K562 (cell line): Measurements from ENCODE around the gene TOMM40L. TPM values are rescaled to one million over a fixed set of nuclear protein-coding genes. Genes with fewer than 3 reads are reported as not detected.
A peak's percentile ranks its signal among the peaks of the same experiment; 100 is the strongest.

Experiments
- ATAC-seq: fragments of 200-7000 bp; cut with Tn5 transposase; 3 replicates; pipeline ENCODE4 v1.9.1; 2020; ENCODE audit warnings: moderate library complexity
- BruUV-seq: library from RNA; stranded (reverse); fragments of 400-500 nt; replicated peaks from 2 replicates; lab custom pipeline; 2021; lab: Mats Ljungman, UMichigan
- CTCF ChIA-PET: fragments of 300-600 bp; formaldehyde crosslinking; extraction: SDS; loops from one replicate; lab custom pipeline; 2021; ENCODE audit warnings: low intra/inter-chr PET ratio; lab: Yijun Ruan, JAX
- POLR2A ChIA-PET: fragments of 300-600, 350-650 bp; sonication (Branson Sonifier 250); formaldehyde crosslinking; extraction: SDS; loops from one replicate; lab custom pipeline; 2021; ENCODE audit warnings: antibody characterized with exemption, inconsistent platforms; lab: Yijun Ruan, JAX
- DNase-seq, 4 experiments: peaks; one replicate each; pipeline versions ENCODE4 v3.0.0 to v3.0.0-alpha.2; 2011 to 2018; ENCODE audit warnings: low spot score in 3 of 4, mixed read lengths in 3 of 4; ENCODE audit errors: extremely low read depth in 1 of 4
- FAIRE-seq: peaks from 2 replicates; lab custom pipeline; 2011; peaks lifted over from hg19 to GRCh38; lab: Jason Lieb, UNC
- H2AFZ ChIP-seq: 2 replicates; pipeline ENCODE4 v1.6.0; 2011; ENCODE audit warnings: low read depth, low read length, control low read depth, inconsistent platforms
- H3K27ac ChIP-seq: fragments of 200-600 bp; 3 replicates; pipeline ENCODE4 v1.8.0; 2011; ENCODE audit warnings: low read depth, mild to moderate bottlenecking, control low read depth, inconsistent platforms, low read length, moderate library complexity, mixed read lengths; ENCODE audit errors: extremely low read depth
- H3K27me3 ChIP-seq, 2 experiments: fragments of 300-600 bp in 1 of 2; 2 replicates in 1 of 2; 3 replicates in 1 of 2; pipeline versions ENCODE4 v1.6.0 to v1.8.0; 2011; ENCODE audit warnings: inconsistent platforms in 2 of 2, low read length in 2 of 2, mild to moderate bottlenecking in 1 of 2, mixed read lengths in 1 of 2, moderate library complexity in 1 of 2; ENCODE audit not compliant: control insufficient read depth in 2 of 2, insufficient read depth in 2 of 2
- H3K36me3 ChIP-seq: fragments of 300-600 bp; 3 replicates; pipeline ENCODE4 v1.8.0; 2011; ENCODE audit warnings: mild to moderate bottlenecking, low read length, inconsistent platforms; ENCODE audit not compliant: control insufficient read depth, insufficient read depth
- H3K4me1 ChIP-seq, 2 experiments: fragments of 200-600 bp in 1 of 2; replicated peaks in 1 of 2; 2 replicates in 1 of 2; 3 replicates in 1 of 2; pipeline versions ENCODE4 v1.5.1 to v1.8.0; 2011; ENCODE audit warnings: inconsistent platforms in 2 of 2, low read length in 2 of 2, mild to moderate bottlenecking in 1 of 2, mixed read lengths in 1 of 2, moderate library complexity in 1 of 2; ENCODE audit not compliant: control insufficient read depth in 2 of 2, insufficient read depth in 2 of 2
- H3K4me2 ChIP-seq: 2 replicates; pipeline ENCODE4 v1.6.1; 2011; ENCODE audit warnings: low read length, control low read depth, inconsistent platforms, mixed read lengths; ENCODE audit not compliant: insufficient read depth
- H3K4me3 ChIP-seq: fragments of 200-600 bp; sonication (generic), shearing (Covaris generic); 2 replicates; pipeline ENCODE4 v1.5.1; 2016; ENCODE audit warnings: control low read depth, inconsistent platforms
- H3K79me2 ChIP-seq: fragments of 200-600 bp; 3 replicates; pipeline ENCODE4 v1.8.0; 2011; ENCODE audit warnings: low read length, inconsistent platforms; ENCODE audit not compliant: control insufficient read depth, insufficient read depth
- H3K9ac ChIP-seq, 2 experiments: 2 replicates each; pipeline versions ENCODE4 v1.6.0 to v1.6.1; 2011; ENCODE audit warnings: low read depth in 2 of 2, low read length in 2 of 2, control low read depth in 1 of 2, inconsistent platforms in 1 of 2, mild to moderate bottlenecking in 1 of 2, mixed read lengths in 1 of 2; ENCODE audit not compliant: insufficient read depth in 1 of 2
- H3K9me1 ChIP-seq: one replicate; pipeline ENCODE4 v1.6.0; 2011; ENCODE audit warnings: inconsistent platforms, mild to moderate bottlenecking, low read length, moderate library complexity; ENCODE audit not compliant: control insufficient read depth, insufficient read depth
- H3K9me3 ChIP-seq: replicated peaks from 2 replicates; pipeline ENCODE4 v1.5.1; 2011; ENCODE audit warnings: low read depth, low read length, inconsistent platforms; ENCODE audit not compliant: control insufficient read depth, insufficient read depth
- H4K20me1 ChIP-seq: replicated peaks from 2 replicates; pipeline ENCODE4 v1.6.1; 2011; ENCODE audit warnings: low read length, inconsistent platforms, mixed read lengths; ENCODE audit not compliant: control insufficient read depth, insufficient read depth
- CTCF ChIP-seq, 3 experiments: IDR thresholded peaks in 2 of 3; conservative IDR thresholded peaks in 1 of 3; 2 replicates each; pipeline ENCODE4 v1.5.1; 2011 to 2012; ENCODE audit warnings: low read length in 3 of 3, mild to moderate bottlenecking in 3 of 3, control low read depth in 2 of 3, improper control_type of control experiment in 1 of 3, inconsistent platforms in 1 of 3, low read depth in 1 of 3, mixed read lengths in 1 of 3, moderate library complexity in 1 of 3; ENCODE audit not compliant: insufficient read depth in 2 of 3
- MEF2D ChIP-seq: conservative IDR thresholded peaks from 2 replicates; pipeline ENCODE4 v1.6.1; 2016; ENCODE audit warnings: low read depth, missing genetic modification characterization, missing compliant biosample characterization
- RAD21 ChIP-seq, 2 experiments: fragments of 250-450 bp in 1 of 2; fragments of 450-650 bp in 1 of 2; sonication (Bioruptor Pico) in 1 of 2; formaldehyde crosslinking in 1 of 2; IDR thresholded peaks in 1 of 2; conservative IDR thresholded peaks in 1 of 2; 2 replicates each; pipeline versions ENCODE4 v1.4.0 to v1.8.0; 2020 to 2022; ENCODE audit warnings: mild to moderate bottlenecking in 2 of 2, moderate library complexity in 1 of 2
- REST ChIP-seq, 2 experiments: fragments of 450-650 bp; formaldehyde crosslinking in 1 of 2; IDR thresholded peaks; 2 replicates each; pipeline versions ENCODE4 v1.4.0 to v1.6.1; 2014 to 2020; ENCODE audit warnings: mild to moderate bottlenecking in 2 of 2, borderline replicate concordance in 1 of 2, low read depth in 1 of 2
- WGBS: fragments of 100-300 bp; shearing (Covaris generic); methylation state at CpG from one replicate; pipeline ENCODE4 v1.1.6; 2016; ENCODE audit warnings: low coverage, mixed read lengths; ENCODE audit not compliant: insufficient coverage; ENCODE audit errors: missing lambda C conversion rate; 5-methylcytosine and 5-hydroxymethylcytosine counted together
- in situ Hi-C: fragments of 300-500 bp; cut with MboI; formaldehyde crosslinking; loops from 4 replicates; pipeline ENCODE4 v1.15.0; 2018; ENCODE audit warnings: inconsistent platforms, mixed read lengths
- intact Hi-C: fragments of 100-400 bp; cut with micrococcal nuclease; formaldehyde crosslinking; loops from 2 replicates; pipeline ENCODE4 v1.14.2; 2022
- polyA plus RNA-seq, 8 experiments: library from polyadenylated mRNA; depleted of rRNA in 4 of 8; stranded (reverse) in 5 of 8; unstranded in 3 of 8; fragments of >200 nt; fragmentation: Nextera tagmentation in 2 of 8; fragmentation: Illumina TruSeq in 1 of 8; extraction: Ambion mirVana in 2 of 8; extraction: Trizol in 1 of 8; gene quantifications; 2 replicates each; pipeline versions ENCODE4 v1.2.1 to v1.2.3, GENCODE V29; 2011 to 2014; ENCODE audit warnings: inconsistent platforms in 1 of 8, missing spikeins in 1 of 8
- total RNA-seq, 7 experiments: library from RNA; depleted of rRNA in 6 of 7; stranded (reverse); fragments of >200 nt in 6 of 7; fragmentation: Illumina TruSeq in 2 of 7; extraction: Trizol in 2 of 7; gene quantifications; 2 replicates each; pipeline versions ENCODE4 v1.2.1 to v1.2.3, GENCODE V29; 2011 to 2021; ENCODE audit warnings: low replicate concordance in 1 of 7

Gene TOMM40L
- total and polyA plus RNA-seq, 9 of the 15 experiments (the other 6 are each of a cell fraction or from before 2014, with no cell fraction given): 9.6 to 33.6 (median 25.2) TPM

GRCh38 chr1:161180639-161181038, 45.2 kb upstream of the TOMM40L start:
- Histone ChIP-seq H3K9me1 (no peaks in the 10 kb centered on the region), H3K9me3 (no peaks in the 10 kb centered on the region), H3K79me2 (peaks cover 17% of the 10 kb centered on the region), H3K27me3 (no peaks in the 10 kb centered on the region), H2AFZ (peak overlapping the region; percentile 52; the same call in 1 of the 2 replicates), H3K9ac (no peak overlapping the region), H3K4me1 (peaks cover 33 to 34% of the 10 kb centered on the region in 2 experiments), H3K27ac (no peak overlapping the region), H3K4me2 (no peak overlapping the region), H3K4me3 (no peak overlapping the region), H3K36me3 (peaks cover 8% of the 10 kb centered on the region; the same call in 2 of the 3 replicates), H4K20me1 (no peaks in the 10 kb centered on the region)
- ATAC-seq (no peak), FAIRE-seq (peak; percentile 69), DNase-seq (peak in 2 of 4 experiments; percentile 26 to 62)
- in situ Hi-C loops (no loop called here), intact Hi-C loops (no loop called here)
- ChIA-PET POLR2A (interaction anchor here (0.9 kb wide), 1 partner anchor 10 kb away, joined by 3 read pairs; no protein-coding TSS in a partner anchor), CTCF (interaction anchor here (0.6 kb wide), 1 partner anchor 83 kb away, joined by 4 read pairs; no protein-coding TSS in a partner anchor)
- peak; percentile 48 to 70 for TF ChIP-seq RAD21 (CRISPR knock-in tag; conservative IDR thresholded peaks at IDR 0.05 in 1 of 2, IDR thresholded peaks at IDR 0.05 in 1 of 2)
- no peak for TF ChIP-seq MEF2D (tag)
- peak; percentile 41 to 66 (median 55); a peak in 4 of 6 replicates for TF ChIP-seq CTCF (IDR thresholded peaks at IDR 0.05 in 2 of 3, conservative IDR thresholded peaks at IDR 0.05 in 1 of 3; ENCODE audit: insufficient read depth in 2 of 3, low read depth in 1 of 3, low read length in 3 of 3)
- TF ChIP-seq REST (IDR thresholded peaks at IDR 0.05; ENCODE audit: borderline replicate concordance): peak; percentile 17; the same call in 1 of the 2 replicates
- TF ChIP-seq REST (CRISPR knock-in tag; IDR thresholded peaks at IDR 0.05; ENCODE audit: low read depth): no peak
- WGBS: 0% methylated on average over 1 of the region's 1 CpG
- no TSS peak for BruUV-seq
